SH-SY5Y (cell line): ENCODE data around the gene ATP9A.

Experiments used
- GATA2 ChIP-seq: IDR thresholded peaks from 2 replicates; pipeline ENCODE4 v1.6.1; 2011; ENCODE audit warnings: mild to moderate bottlenecking, low read depth, low read length
- GATA3 ChIP-seq: IDR thresholded peaks from 2 replicates; pipeline ENCODE4 v1.6.1; 2011; ENCODE audit warnings: low read depth, mild to moderate bottlenecking, low read length, moderate library complexity

- TF ChIP-seq GATA3, result no peak
- TF ChIP-seq GATA2, result no peak
These were observed 31.2 kb upstream of the ATP9A start for GRCh38 chr20:51799401-51799860.
